Fibroblast of pulmonary artery (primary cell): ENCODE results near the gene TP53BP2.

ENCODE experiments used
- DNase-seq: peaks from one replicate; pipeline ENCODE4 v3.0.0-alpha.2; 2010; ENCODE audit warnings: low read depth
- H3K4me3 ChIP-seq: replicated peaks from 2 replicates; pipeline ENCODE4 v1.5.1; 2011; ENCODE audit warnings: low read depth, mild to moderate bottlenecking, control low read depth, low read length, moderate library complexity
- CTCF ChIP-seq: IDR thresholded peaks from 2 replicates; pipeline ENCODE4 v1.5.1; 2011; ENCODE audit warnings: mild to moderate bottlenecking, control low read depth, low read length, inconsistent platforms; ENCODE audit errors: missing control alignments

TP53BP2 gene

GRCh38 chr1:223864084-223864483 is 18.3 kb upstream of the TP53BP2 start:
- no peak for DNase-seq

GRCh38 chr1:223861904-223862303 is 16.2 kb upstream of the TP53BP2 start:
- TF ChIP-seq CTCF: no peak
- no peak overlapping the region for H3K4me3 ChIP-seq
- DNase-seq: no peak

More at GRCh38 chr1:223864084-223864483, 18.3 kb upstream of the TP53BP2 start:
- H3K4me3 ChIP-seq: no peak overlapping the region
- no peak for TF ChIP-seq CTCF

- no peak for TF ChIP-seq CTCF
- no peak for DNase-seq
- no peak overlapping the region for H3K4me3 ChIP-seq
Measured at GRCh38 chr1:223860051-223860622, 14.4 kb upstream of the TP53BP2 start.

GRCh38 chr1:223859058-223859457 is 13.3 kb upstream of the TP53BP2 start:
- TF ChIP-seq CTCF: no peak
- no peak for DNase-seq
- no peak overlapping the region for H3K4me3 ChIP-seq

- H3K4me3 ChIP-seq: no peak overlapping the region
- no peak for TF ChIP-seq CTCF
- no peak for DNase-seq
Measured at GRCh38 chr1:223856386-223856785, 10.6 kb upstream of the TP53BP2 start.

GRCh38 chr1:223853748-223854147 is 8.0 kb upstream of the TP53BP2 start:
- no peak for TF ChIP-seq CTCF
- H3K4me3 ChIP-seq: no peak overlapping the region
- no peak for DNase-seq

- DNase-seq: no peak
- no peak for TF ChIP-seq CTCF
- no peak overlapping the region for H3K4me3 ChIP-seq
Measured at GRCh38 chr1:223853275-223853674, 7.5 kb upstream of the TP53BP2 start.
